ENCODE results near the gene MCM3.

MCM3 gene

GRCh38 chr6:52301326-52301725 is 16.8 kb upstream of the MCM3 start:
- Histone ChIP-seq H3K27me3 (ENCODE audit: insufficient read depth, low read length) (no peaks in the 10 kb centered on the region), H3K36me3 (ENCODE audit: insufficient read depth, low read length) (no peaks in the 10 kb centered on the region), H3K27ac (ENCODE audit: low read depth, low read length) (no peak overlapping the region), H3K4me1 (ENCODE audit: control insufficient read depth, insufficient read depth, low read length, unreplicated experiment) (peaks cover 14% of the 10 kb centered on the region), H2AFZ (ENCODE audit: low read length, unreplicated experiment) (no peak overlapping the region), H3K79me2 (ENCODE audit: control insufficient read depth, insufficient read depth, low read length, unreplicated experiment) (no peaks in the 10 kb centered on the region), H3K4me3 (ENCODE audit: low read depth, low read length) (no peak overlapping the region)

- no peaks in the 10 kb centered on the region for H3K36me3 ChIP-seq (ENCODE audit: insufficient read depth, low read length)
- H3K4me1 ChIP-seq (ENCODE audit: control insufficient read depth, insufficient read depth, low read length, unreplicated experiment) = peaks cover 9% of the 10 kb centered on the region
- no peak overlapping the region for H3K27ac ChIP-seq (ENCODE audit: low read depth, low read length)
- H3K4me3 ChIP-seq (ENCODE audit: low read depth, low read length) = no peak overlapping the region
- no peaks in the 10 kb centered on the region for H3K79me2 ChIP-seq (ENCODE audit: control insufficient read depth, insufficient read depth, low read length, unreplicated experiment)
- H3K27me3 ChIP-seq (ENCODE audit: insufficient read depth, low read length) = no peaks in the 10 kb centered on the region
- H2AFZ ChIP-seq (ENCODE audit: low read length, unreplicated experiment) = no peak overlapping the region
Observed at GRCh38 chr6:52300489-52300931, 16.0 kb upstream of the MCM3 start.

GRCh38 chr6:52299653-52300052 is 15.1 kb upstream of the MCM3 start:
- no peaks in the 10 kb centered on the region for H3K79me2 ChIP-seq (ENCODE audit: control insufficient read depth, insufficient read depth, low read length, unreplicated experiment)
- H3K27me3 ChIP-seq (ENCODE audit: insufficient read depth, low read length) = no peaks in the 10 kb centered on the region
- no peak overlapping the region for H2AFZ ChIP-seq (ENCODE audit: low read length, unreplicated experiment)
- no peak overlapping the region for H3K4me3 ChIP-seq (ENCODE audit: low read depth, low read length)
- H3K36me3 ChIP-seq (ENCODE audit: insufficient read depth, low read length) = no peaks in the 10 kb centered on the region
- H3K4me1 ChIP-seq (ENCODE audit: control insufficient read depth, insufficient read depth, low read length, unreplicated experiment) = peaks cover under 1% of the 10 kb centered on the region
- H3K27ac ChIP-seq (ENCODE audit: low read depth, low read length) = no peak overlapping the region

GRCh38 chr6:52297433-52297832 is 12.9 kb upstream of the MCM3 start:
- no peak overlapping the region for H2AFZ ChIP-seq (ENCODE audit: low read length, unreplicated experiment)
- no peak overlapping the region for H3K4me3 ChIP-seq (ENCODE audit: low read depth, low read length)
- no peaks in the 10 kb centered on the region for H3K79me2 ChIP-seq (ENCODE audit: control insufficient read depth, insufficient read depth, low read length, unreplicated experiment)
- no peaks in the 10 kb centered on the region for H3K27me3 ChIP-seq (ENCODE audit: insufficient read depth, low read length)
- no peaks in the 10 kb centered on the region for H3K4me1 ChIP-seq (ENCODE audit: control insufficient read depth, insufficient read depth, low read length, unreplicated experiment)
- no peaks in the 10 kb centered on the region for H3K36me3 ChIP-seq (ENCODE audit: insufficient read depth, low read length)
- H3K27ac ChIP-seq (ENCODE audit: low read depth, low read length) = no peak overlapping the region

GRCh38 chr6:52293067-52293466 is 8.5 kb upstream of the MCM3 start:
- H3K27me3 ChIP-seq (ENCODE audit: insufficient read depth, low read length) = no peaks in the 10 kb centered on the region
- no peaks in the 10 kb centered on the region for H3K4me1 ChIP-seq (ENCODE audit: control insufficient read depth, insufficient read depth, low read length, unreplicated experiment)
- no peaks in the 10 kb centered on the region for H3K36me3 ChIP-seq (ENCODE audit: insufficient read depth, low read length)
- no peak overlapping the region for H3K4me3 ChIP-seq (ENCODE audit: low read depth, low read length)
- no peak overlapping the region for H2AFZ ChIP-seq (ENCODE audit: low read length, unreplicated experiment)
- H3K27ac ChIP-seq (ENCODE audit: low read depth, low read length) = no peak overlapping the region
- no peaks in the 10 kb centered on the region for H3K79me2 ChIP-seq (ENCODE audit: control insufficient read depth, insufficient read depth, low read length, unreplicated experiment)

- peaks cover 13% of the 10 kb centered on the region for H3K4me1 ChIP-seq (ENCODE audit: control insufficient read depth, insufficient read depth, low read length, unreplicated experiment)
- H3K79me2 ChIP-seq (ENCODE audit: control insufficient read depth, insufficient read depth, low read length, unreplicated experiment) = peaks cover 5% of the 10 kb centered on the region
Observed at GRCh38 chr6:52288841-52289240, 4.3 kb upstream of the MCM3 start.

GRCh38 chr6:52288216-52288615 is 3.7 kb upstream of the MCM3 start:
- H3K4me1 ChIP-seq (ENCODE audit: control insufficient read depth, insufficient read depth, low read length, unreplicated experiment) = peaks cover 16% of the 10 kb centered on the region
- H3K36me3 ChIP-seq (ENCODE audit: insufficient read depth, low read length) = no peaks in the 10 kb centered on the region
- H3K4me3 ChIP-seq (ENCODE audit: low read depth, low read length) = no peak overlapping the region
- H3K27ac ChIP-seq (ENCODE audit: low read depth, low read length) = no peak overlapping the region
- peaks cover 12% of the 10 kb centered on the region for H3K79me2 ChIP-seq (ENCODE audit: control insufficient read depth, insufficient read depth, low read length, unreplicated experiment)
- H2AFZ ChIP-seq (ENCODE audit: low read length, unreplicated experiment) = no peak overlapping the region
- no peaks in the 10 kb centered on the region for H3K27me3 ChIP-seq (ENCODE audit: insufficient read depth, low read length)

More at GRCh38 chr6:52288841-52289240, 4.3 kb upstream of the MCM3 start:
- Histone ChIP-seq H3K4me3 (ENCODE audit: low read depth, low read length) (no peak overlapping the region), H2AFZ (ENCODE audit: low read length, unreplicated experiment) (no peak overlapping the region), H3K36me3 (ENCODE audit: insufficient read depth, low read length) (no peaks in the 10 kb centered on the region), H3K27ac (ENCODE audit: low read depth, low read length) (no peak overlapping the region), H3K27me3 (ENCODE audit: insufficient read depth, low read length) (no peaks in the 10 kb centered on the region)

GRCh38 chr6:52286798-52287432 is 2.4 kb upstream of the MCM3 start:
- H2AFZ ChIP-seq (ENCODE audit: low read length, unreplicated experiment) = peak overlapping the region; percentile 85
- H3K4me1 ChIP-seq (ENCODE audit: control insufficient read depth, insufficient read depth, low read length, unreplicated experiment) = peaks cover 26% of the 10 kb centered on the region
- no peak overlapping the region for H3K27ac ChIP-seq (ENCODE audit: low read depth, low read length)
- peak overlapping the region; percentile 89; the same call in 1 of the 2 replicates for H3K4me3 ChIP-seq (ENCODE audit: low read depth, low read length)
- no peaks in the 10 kb centered on the region for H3K27me3 ChIP-seq (ENCODE audit: insufficient read depth, low read length)
- H3K36me3 ChIP-seq (ENCODE audit: insufficient read depth, low read length) = peaks cover 8% of the 10 kb centered on the region; the same call in 1 of the 2 replicates
- peaks cover 22% of the 10 kb centered on the region for H3K79me2 ChIP-seq (ENCODE audit: control insufficient read depth, insufficient read depth, low read length, unreplicated experiment)

- Histone ChIP-seq H2AFZ (ENCODE audit: low read length, unreplicated experiment) (peak overlapping the region; percentile 85), H3K79me2 (ENCODE audit: control insufficient read depth, insufficient read depth, low read length, unreplicated experiment) (peaks cover 24% of the 10 kb centered on the region), H3K36me3 (ENCODE audit: insufficient read depth, low read length) (peaks cover 18% of the 10 kb centered on the region), H3K27ac (ENCODE audit: low read depth, low read length) (peak overlapping the region; percentile 54), H3K4me1 (ENCODE audit: control insufficient read depth, insufficient read depth, low read length, unreplicated experiment) (peaks cover 26% of the 10 kb centered on the region), H3K27me3 (ENCODE audit: insufficient read depth, low read length) (no peaks in the 10 kb centered on the region), H3K4me3 (ENCODE audit: low read depth, low read length) (peak overlapping the region; percentile 89)
Observed at GRCh38 chr6:52285177-52286068, 881 bp upstream of the MCM3 start.

GRCh38 chr6:52284131-52284459 is 447 bp downstream of the MCM3 start:
- H3K27me3 ChIP-seq (ENCODE audit: insufficient read depth, low read length) = no peaks in the 10 kb centered on the region
- peaks cover 26% of the 10 kb centered on the region for H3K36me3 ChIP-seq (ENCODE audit: insufficient read depth, low read length)
- peak overlapping the region; percentile 58 for H3K27ac ChIP-seq (ENCODE audit: low read depth, low read length)
- H3K79me2 ChIP-seq (ENCODE audit: control insufficient read depth, insufficient read depth, low read length, unreplicated experiment) = peaks cover 34% of the 10 kb centered on the region
- H3K4me3 ChIP-seq (ENCODE audit: low read depth, low read length) = peak overlapping the region; percentile 89
- H3K4me1 ChIP-seq (ENCODE audit: control insufficient read depth, insufficient read depth, low read length, unreplicated experiment) = peaks cover 26% of the 10 kb centered on the region
- H2AFZ ChIP-seq (ENCODE audit: low read length, unreplicated experiment) = peak overlapping the region; percentile 53

- Histone ChIP-seq H2AFZ (ENCODE audit: low read length, unreplicated experiment) (no peak overlapping the region), H3K36me3 (ENCODE audit: insufficient read depth, low read length) (peaks cover 33% of the 10 kb centered on the region), H3K4me1 (ENCODE audit: control insufficient read depth, insufficient read depth, low read length, unreplicated experiment) (peaks cover 26% of the 10 kb centered on the region), H3K27me3 (ENCODE audit: insufficient read depth, low read length) (no peaks in the 10 kb centered on the region), H3K27ac (ENCODE audit: low read depth, low read length) (no peak overlapping the region), H3K4me3 (ENCODE audit: low read depth, low read length) (peak overlapping the region; percentile 89), H3K79me2 (ENCODE audit: control insufficient read depth, insufficient read depth, low read length, unreplicated experiment) (peaks cover 34% of the 10 kb centered on the region)
Observed at GRCh38 chr6:52283111-52283510, 1.4 kb downstream of the MCM3 start.
